Measurements from ENCODE around the gene SLC22A23.

DNA sequence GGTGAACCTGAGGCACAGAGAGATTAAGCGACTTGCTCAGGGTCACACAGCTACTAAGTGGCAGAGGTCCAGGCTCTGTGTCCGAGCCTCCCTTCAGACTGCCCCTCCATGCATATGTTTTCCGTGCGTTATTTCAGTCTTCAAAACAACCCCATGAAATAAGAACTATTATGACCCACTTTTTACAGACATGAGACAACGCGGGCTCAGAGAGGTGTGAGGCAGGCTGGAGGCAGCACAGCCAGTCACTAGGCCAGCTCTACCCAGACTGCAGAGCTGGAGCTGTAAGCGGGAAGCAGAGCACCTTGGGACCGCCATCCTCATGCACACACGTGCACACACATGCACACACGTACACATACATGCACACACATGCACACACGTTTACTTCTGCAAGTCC, 135.8 kb downstream of the SLC22A23 start:
- TF ChIP-seq POLR2AphosphoS5 (IDR thresholded peaks at IDR 0.05; ENCODE audit: borderline replicate concordance, low read depth, low read length) (no peak), EZH2 (IDR thresholded peaks at IDR 0.05) (no peak), FOXP2 (optimal IDR thresholded peaks at IDR 0.05; ENCODE audit: control extremely low read depth, extremely low read length, insufficient read depth) (no peak)

Measured in SK-N-MC (cell line).